Stimulated activated CD4-positive, alpha-beta T cell treated with anti-CD3 and anti-CD28 coated beads, Interleukin-4, amount 100 ng/mL, for 48 hours (primary cell): ENCODE data around the gene FLT4.

Experiments
- DNase-seq, 2 donors: peaks; one replicate each; pipeline ENCODE4 v3.0.0-alpha.2; 2020; ENCODE audit warnings: low read depth in 2 of 2

FLT4 gene

DNA sequence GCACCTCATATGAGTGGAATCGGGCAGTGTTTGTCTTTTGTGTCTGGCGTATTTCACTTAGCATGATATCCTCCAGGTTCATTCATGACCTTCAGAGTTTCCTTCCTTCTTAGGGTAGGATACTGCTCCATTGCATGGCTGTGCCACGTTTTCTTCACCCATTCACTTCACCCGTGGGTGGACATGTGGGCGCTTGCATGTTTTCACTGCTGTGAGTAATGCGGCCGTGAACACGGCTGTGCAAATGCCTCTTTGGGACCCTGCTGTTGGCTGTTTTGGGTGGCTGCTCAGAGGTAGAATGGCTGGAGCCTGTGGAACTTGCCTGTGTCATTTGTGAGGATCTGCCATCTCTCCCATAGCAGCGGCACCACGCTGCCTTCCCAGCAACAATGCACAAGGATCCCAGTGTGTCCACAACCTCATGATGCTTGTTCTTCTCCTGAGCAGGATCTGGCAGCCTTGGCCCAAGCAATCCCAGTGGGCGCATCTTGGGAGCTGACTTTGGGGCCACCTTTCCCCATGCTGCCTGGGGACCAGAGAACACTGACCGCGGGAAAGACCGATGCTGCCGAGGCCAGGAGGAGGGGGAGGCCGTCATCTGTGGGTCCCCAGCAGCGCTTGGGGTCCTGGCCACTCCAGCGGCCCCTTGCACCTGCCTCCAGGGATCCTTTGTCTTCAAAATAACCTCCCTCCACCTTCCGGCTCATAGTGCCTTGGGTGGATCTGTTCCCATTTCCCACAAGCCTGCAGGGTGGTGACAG, 55.8 kb downstream of the FLT4 start:
- no peak for DNase-seq

DNA sequence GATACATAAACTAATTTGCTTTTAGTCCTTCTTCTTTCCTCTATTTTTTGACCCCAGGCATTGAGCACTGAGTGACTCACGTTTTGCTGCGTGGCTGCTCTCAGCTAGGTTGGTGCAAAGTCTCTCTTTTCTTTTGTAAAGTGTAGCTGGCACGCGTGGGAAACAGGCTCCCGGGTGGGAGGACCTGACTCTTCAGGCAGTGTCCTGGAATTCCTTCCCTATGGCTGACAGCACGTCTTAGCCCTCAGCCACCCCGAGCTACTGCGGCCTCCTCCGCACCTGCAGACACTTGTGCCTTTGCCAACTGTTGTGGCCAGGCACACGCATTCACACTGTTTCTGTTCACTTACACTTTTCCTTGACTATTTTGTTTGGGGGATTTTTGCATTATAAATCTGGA, 57.2 kb downstream of the FLT4 start:
- no peak for DNase-seq

DNA sequence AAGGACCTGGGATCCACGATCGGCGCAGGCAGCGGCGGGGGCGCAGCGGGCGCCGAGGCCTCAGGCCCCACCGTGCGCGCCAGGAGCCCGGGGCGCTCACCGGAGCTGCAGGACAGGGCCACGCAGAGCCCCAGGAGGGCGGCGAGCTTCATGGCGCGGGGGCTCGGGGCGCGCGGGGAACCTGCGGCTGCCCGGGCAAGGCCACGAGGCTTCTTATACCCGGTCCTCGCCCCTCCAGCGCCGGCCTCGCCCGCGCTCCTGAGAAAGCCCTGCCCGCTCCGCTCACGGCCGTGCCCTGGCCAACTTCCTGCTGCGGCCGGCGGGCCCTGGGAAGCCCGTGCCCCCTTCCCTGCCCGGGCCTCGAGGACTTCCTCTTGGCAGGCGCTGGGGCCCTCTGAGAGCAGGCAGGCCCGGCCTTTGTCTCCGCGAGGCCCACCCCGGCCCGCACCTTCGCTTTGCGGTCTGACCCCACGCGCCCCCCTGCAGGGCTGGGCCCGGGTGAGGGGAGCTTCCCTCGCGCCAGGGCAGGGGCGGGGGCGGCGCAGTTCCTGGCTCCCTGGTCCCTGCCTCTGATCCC, 58.0 kb downstream of the FLT4 start, which contains the start of gene SCGB3A1:
Gene SCGB3A1, minus strand, starts transcription at position 189 of the 577 bp plus-strand sequence. Its CDS starts 37 bp downstream, at position 152.
- DNase-seq = no peak

DNA sequence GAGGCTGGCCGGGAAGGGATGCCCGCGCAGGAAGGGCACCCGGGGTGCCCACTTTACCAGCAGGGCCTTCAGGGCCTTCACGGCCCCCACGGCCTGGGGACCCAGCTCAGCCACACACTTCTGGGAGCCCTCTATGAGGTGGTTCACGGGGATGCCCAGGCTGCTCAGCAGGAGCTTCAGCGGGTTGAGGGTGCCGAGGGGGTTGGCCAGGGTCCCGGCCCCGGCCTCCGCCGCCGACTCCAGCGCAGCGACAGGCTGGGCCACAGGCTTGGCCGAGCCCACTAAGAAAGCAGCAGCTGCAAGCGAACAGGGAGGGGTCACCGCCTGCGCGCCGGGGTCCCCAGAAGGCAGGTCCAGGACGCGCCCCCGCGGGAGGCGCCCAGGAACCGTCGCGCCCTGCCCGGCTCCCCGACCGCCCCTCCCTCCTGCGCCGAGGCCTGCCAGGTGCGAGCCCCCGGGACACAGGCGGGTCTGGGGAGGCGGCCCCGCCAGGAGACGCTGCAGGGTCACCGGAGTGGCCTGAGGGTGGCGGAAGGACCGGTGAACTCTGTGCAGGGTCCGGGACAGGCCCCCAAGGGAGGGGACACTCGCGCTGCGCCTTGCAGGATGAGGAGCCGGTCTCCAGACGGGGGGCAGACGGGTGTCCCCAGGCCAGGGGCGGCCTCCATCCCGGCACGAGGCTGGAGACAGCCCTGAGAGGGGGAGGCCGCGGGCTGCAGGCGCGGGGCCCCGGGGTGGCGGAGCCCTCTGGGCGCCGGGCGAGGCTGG, 58.7 kb downstream of the FLT4 start:
- no peak for DNase-seq

DNA sequence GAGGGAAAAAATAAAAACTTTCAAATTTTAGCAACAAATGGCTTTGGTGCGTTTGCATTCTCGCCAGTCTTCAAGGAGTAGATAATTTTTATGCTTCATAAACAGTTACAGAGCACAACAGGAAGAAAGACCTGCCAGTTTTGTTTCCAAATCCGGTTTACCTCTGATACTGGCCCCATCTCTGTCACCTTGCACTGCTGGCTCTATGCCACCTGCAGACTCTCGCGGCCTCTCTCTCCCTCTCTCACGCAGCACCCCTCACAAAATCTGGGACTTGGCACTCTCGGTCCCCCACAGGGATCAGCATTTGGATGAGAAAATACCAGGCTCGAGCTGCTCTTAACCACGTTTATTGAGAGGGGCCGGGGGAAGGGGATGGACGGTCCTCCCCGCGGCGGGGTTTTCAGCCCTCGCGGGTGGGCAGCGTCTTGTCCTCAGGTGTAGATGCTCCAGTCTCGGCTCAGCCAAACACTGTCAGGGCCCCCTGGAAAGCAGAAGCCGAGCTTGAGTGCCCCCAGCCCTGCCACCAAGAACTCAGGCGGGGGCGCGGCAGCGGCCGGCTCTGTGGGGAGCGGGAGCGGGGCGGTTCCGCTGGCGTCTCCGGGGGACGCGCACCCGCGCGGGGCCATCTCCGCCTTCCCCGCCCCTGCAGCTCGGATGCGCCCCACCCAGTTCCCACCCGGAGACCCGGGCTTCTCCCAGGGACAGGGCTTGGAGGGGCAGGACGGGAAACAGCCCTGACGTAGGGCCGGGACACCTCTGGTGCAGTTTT, 59.4 kb downstream of the FLT4 start:
- no peak for DNase-seq

DNA sequence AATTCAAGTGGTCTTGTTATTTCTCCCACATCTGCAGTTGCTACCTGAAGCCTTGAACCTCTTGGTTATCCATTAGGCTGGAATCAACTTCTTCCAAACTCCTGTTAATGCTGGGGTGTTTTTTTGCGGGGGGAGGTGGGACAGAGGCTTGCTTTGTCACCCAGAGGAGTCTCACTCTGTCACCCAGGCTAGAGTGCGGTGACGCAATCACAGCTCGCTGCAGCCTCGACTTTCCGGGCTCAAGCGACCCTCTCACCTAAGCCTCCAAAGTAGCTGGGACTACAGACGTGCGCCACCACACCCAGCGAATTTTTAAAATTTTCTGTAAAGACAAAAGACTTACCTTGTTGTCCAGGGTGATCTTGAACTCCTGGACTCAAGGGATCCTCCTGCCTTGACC, 62.5 kb downstream of the FLT4 start:
- DNase-seq = no peak

DNA sequence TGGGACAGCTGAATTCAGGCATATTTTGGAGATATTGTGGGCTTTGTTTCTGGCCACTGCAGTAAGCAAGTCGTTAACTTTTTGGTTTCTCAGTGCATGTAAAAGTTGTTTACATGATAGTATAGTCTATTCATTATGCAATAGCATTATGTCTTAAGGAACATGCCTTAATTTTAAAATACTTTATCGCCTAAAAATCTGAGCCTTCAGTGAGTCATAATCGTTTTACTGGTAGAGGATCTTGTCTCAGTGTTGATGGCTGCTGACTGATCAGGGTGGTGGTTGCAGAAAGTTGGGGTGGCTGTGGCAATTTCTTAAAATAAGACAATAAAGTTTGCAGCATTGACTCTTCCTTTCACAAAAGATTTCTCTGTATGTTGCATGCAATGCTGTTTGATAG, 63.2 kb downstream of the FLT4 start:
- no peak for DNase-seq

DNA sequence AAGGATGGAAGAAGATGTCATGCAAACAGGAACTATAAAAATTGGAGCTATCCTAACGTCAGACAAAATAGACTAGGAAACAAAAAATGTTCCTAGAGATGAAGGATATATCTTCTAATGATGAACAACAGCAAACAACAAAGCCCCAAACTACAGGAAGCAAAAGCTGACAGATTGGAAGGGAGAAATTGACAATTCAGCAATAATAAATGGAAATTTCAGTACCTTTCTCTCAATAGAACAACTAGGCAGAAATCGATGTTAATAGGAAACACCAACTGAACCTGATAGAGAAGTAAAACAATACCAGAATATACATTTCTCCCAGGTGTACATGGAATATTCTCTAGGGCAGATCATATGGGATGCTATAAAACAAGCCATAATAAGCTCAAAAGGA, 65.7 kb downstream of the FLT4 start:
- DNase-seq = no peak

DNA sequence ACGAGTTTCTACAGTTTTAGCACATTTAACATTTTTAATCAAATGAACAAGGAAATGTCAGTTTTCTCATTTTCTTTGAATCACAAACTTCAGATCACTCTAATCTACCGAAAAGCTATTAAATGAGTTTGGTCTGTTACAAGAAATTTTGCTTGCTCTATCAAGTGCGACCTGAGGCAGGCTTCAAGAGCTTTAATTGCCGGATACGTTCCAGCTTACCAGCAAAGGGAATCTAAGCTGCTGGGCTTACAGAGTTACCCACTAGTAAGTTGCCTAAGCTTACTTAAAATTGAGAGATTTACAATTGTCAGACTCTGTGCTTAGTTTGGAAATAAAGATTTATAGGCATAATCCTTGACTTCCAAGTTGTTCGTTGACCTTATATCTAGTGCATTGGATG, 68.7 kb downstream of the FLT4 start:
- DNase-seq = no peak

DNA sequence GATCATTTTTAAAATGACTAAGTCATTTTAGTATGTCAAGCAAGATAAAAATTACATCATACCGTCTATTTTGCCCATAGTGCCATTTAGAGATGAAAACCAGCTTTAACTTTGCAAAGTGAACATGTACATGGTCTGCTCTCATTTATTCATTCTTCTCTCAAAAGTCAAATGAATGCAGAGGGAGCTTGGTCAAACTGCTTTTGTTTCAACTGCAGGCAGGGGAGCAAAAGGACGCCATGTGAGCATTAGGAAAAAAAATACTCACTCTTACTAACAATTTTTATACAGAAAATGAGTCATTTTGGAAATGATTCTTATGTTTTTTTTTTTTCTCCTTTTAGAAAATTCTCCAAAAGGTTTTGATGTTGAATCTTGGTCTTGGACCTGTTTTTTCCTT, 73.8 kb downstream of the FLT4 start:
- no peak for DNase-seq

DNA sequence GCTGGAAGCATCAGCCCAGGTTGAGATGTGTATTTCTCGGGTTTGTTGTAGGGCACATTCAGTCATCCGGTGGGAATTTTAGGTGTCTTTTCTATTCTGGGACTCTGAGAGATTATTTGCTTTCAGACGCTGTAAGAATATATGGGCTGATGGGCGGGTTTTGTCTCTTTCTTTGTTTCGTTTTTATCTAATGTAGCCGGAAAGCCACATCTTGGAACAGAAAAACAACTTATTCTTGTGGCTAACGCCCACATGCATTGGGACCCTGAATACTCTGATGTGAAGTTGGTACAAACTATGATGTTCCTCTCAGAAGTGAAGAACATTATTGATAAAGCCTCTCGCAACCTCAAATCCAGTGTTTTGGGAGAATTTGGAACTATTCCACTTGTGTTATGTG, 80.5 kb downstream of the FLT4 start:
- no peak for DNase-seq

DNA sequence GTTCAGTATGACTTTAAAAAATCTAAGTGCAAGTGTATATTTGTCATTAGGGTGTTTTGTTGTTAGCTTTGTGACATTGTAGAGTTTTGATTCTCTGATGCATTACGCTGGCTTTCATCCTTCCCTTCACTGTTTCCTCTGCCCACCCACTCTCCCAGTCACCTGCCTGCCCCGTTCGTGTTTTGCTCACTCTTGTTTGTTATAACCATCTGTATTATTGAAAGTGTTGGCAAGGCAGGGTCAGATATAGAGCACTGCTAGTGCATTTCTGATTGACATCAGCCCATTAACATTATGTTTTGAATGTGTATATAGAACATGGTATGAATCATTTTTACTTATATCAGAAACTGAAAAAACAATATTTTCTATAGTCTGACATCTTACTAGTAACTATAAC, 85.4 kb downstream of the FLT4 start:
- DNase-seq = peak; percentile 2 to 4

DNA sequence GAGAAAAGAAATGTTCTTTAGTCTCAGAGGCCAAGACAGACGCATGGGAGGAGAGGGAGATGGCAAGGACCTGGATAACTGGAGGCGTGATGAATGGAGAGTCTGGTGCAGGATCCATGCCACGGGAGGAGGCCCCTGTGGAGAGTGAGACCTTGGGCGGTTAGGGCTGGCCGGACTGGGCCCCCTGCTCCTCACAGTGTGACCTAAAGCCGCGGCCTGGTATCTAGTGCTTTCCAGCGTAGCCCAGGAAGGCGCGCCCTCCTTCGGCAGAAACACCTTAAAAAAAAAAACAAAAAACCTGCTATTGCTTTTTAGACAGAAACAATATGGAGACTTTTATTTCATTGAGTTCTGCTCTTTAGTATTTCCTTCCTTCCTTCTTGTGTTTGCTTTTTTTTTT, 91.2 kb downstream of the FLT4 start:
- no peak for DNase-seq

DNA sequence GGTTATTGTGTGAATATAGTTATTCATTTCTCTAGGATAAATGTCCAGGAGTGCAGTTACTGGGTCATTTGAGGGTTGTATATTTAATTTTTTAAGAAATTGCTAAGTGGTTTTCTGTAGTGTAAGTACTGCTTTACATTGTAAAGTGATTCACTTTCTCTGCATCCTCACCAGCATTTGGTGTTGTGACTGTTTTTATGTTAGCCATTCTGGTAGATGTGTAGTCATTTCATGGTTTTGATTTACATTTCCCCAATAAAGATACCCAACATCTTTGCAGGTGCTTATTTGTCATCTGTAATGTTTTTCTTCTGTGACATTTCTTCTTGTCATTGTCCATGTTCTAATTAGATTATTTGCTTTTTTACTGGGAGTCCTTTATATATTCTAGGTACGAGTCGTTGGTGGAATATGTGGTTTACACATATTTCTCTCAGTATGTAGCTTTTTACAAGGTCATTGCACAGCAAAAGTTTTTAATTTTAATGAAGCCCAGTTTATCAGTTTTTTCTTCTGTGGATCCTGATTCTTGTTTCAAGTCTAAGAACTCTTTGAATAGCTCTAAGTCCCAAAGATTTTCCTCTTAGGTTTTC, 92.1 kb downstream of the FLT4 start:
- no peak for DNase-seq

DNA sequence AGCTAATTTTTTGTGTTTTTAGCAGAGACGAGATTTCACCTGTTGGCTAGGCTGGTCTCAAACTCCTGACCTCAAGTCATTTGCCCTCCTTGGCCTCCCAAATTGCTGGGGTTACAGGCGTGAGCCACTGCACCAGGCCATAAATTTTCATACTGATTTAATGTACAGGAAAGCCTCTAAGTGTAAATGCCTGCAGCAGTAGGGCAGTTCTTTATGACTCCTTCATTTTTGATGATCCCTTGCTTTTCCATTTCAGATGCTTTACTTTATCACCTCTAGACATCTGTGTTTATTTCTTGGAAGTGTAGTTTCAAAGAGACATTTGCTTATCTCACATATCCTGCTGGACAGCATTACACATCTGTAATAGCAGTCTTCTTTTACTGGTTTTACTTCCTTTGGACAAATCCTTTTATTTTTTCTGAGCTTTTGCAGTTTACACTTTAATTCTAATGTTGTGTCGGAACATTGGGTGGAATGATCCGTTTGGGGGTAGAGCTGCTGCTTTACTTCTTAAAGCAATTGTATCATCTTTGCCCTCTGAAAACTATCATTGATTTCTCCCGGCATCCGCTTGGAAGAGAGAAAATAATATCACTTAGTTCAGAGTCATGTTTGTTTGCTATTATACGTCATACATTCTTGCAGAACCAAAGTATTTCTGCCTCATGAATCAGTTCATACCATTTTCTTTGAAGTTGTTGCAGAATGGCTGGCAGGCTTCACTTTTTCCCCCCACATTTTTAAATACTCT, 94.1 kb downstream of the FLT4 start:
- no peak for DNase-seq

DNA sequence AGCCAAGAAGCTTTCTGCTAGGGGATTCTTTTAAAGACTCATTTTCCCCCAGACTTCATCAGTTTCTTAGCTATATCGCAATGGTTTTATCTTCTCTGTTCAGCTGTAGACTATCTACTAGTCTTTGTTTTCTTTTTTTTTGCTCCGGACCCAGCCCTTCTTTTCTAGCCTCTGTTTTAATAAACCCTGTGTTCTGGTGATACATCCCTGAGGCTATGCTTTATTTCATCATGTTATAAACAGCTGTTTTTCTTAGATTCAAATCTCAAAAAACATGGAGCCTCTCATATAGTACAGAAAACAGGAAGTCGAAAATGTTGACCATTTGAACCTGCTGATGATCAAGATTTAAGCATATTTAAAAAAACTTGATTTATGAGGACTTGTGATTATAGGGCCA, 95.9 kb downstream of the FLT4 start:
- DNase-seq = no peak
